ENCODE measurements around the gene C17orf78.
"Not testable (repeated sequence)": the region's sequence is repeated elsewhere in the genome, so short reads cannot be mapped to it uniquely, and the experiment has no call there.

Gene C17orf78

GRCh38 chr17:37375706-37376105 is at the start of gene C17orf78:
TSS of gene C17orf78 (plus strand) at chr17:37375985. CDS start at chr17:37376093, 108 bp downstream.
- no peak for DNase-seq (ENCODE audit: low spot score)

GRCh38 chr17:37327341-37328090 is 48.3 kb upstream of the C17orf78 start:
- no peak for DNase-seq (ENCODE audit: low spot score)

- no peak for DNase-seq (ENCODE audit: low spot score)
These were observed 36.9 kb upstream of the C17orf78 start for GRCh38 chr17:37338847-37339246.

- DNase-seq (ENCODE audit: low spot score), result no peak
These were observed 36.5 kb upstream of the C17orf78 start for GRCh38 chr17:37339321-37339720.

GRCh38 chr17:37340804-37341203 is 35.0 kb upstream of the C17orf78 start:
- DNase-seq (ENCODE audit: low spot score), result no peak

- DNase-seq (ENCODE audit: low spot score), result no peak
These were observed 33.2 kb upstream of the C17orf78 start for GRCh38 chr17:37342589-37342988.

GRCh38 chr17:37344519-37344918 is 31.3 kb upstream of the C17orf78 start:
- peak; percentile 59 for DNase-seq (ENCODE audit: low spot score)

GRCh38 chr17:37346863-37347402 is 28.9 kb upstream of the C17orf78 start:
- not testable (repeated sequence) for DNase-seq (ENCODE audit: low spot score)

- DNase-seq (ENCODE audit: low spot score), result not testable (repeated sequence)
These were observed 18.8 kb upstream of the C17orf78 start for GRCh38 chr17:37356796-37357569.

GRCh38 chr17:37358098-37358829 is 17.5 kb upstream of the C17orf78 start:
- peak; percentile 44 for DNase-seq (ENCODE audit: low spot score)

GRCh38 chr17:37358830-37359681 is 16.7 kb upstream of the C17orf78 start:
- DNase-seq (ENCODE audit: low spot score), result peak; percentile 95

- no peak for DNase-seq (ENCODE audit: low spot score)
These were observed 16.1 kb upstream of the C17orf78 start for GRCh38 chr17:37359682-37360188.

- DNase-seq (ENCODE audit: low spot score), result no peak
These were observed 15.2 kb upstream of the C17orf78 start for GRCh38 chr17:37360632-37361031.

GRCh38 chr17:37361543-37361942 is 14.2 kb upstream of the C17orf78 start:
- no peak for DNase-seq (ENCODE audit: low spot score)

GRCh38 chr17:37365589-37365988 is 10.2 kb upstream of the C17orf78 start:
- no peak for DNase-seq (ENCODE audit: low spot score)

GRCh38 chr17:37368577-37368976 is 7.2 kb upstream of the C17orf78 start:
- no peak for DNase-seq (ENCODE audit: low spot score)

- DNase-seq (ENCODE audit: low spot score), result peak; percentile 84
These were observed 2.1 kb upstream of the C17orf78 start for GRCh38 chr17:37373530-37374159.

GRCh38 chr17:37382056-37382455 is 6.3 kb downstream of the C17orf78 start:
- DNase-seq (ENCODE audit: low spot score), result no peak

- DNase-seq (ENCODE audit: low spot score), result no peak
These were observed 8.9 kb downstream of the C17orf78 start for GRCh38 chr17:37384560-37385149.

GRCh38 chr17:37385474-37385990 is 9.7 kb downstream of the C17orf78 start:
- no peak for DNase-seq (ENCODE audit: low spot score)

All from activated CD4-positive, alpha-beta T cell treated with anti-CD3 and anti-CD28 coated beads, Interleukin-2, Interleukin-4, amounts not matched to agents 100 ng/mL and 50 ng/mL, durations not matched to agents 16 hours and 8 hours (primary cell).